Liver (tissue), 9 donors: ENCODE data around the gene SLC17A9. TPM values are rescaled to one million over a fixed set of nuclear protein-coding genes. Genes with fewer than 3 reads are reported as not detected.

Source experiments
- DNase-seq: peaks from one replicate; pipeline ENCODE4 v3.0.0-alpha.2; 2017; ENCODE audit warnings: low spot score
- H3K27ac ChIP-seq, 2 donors: one replicate each; pipeline ENCODE4 v1.7.0; 2013; ENCODE audit warnings: inconsistent platforms in 2 of 2, low read length in 2 of 2, control low read depth in 1 of 2, low read depth in 1 of 2, mild to moderate bottlenecking in 1 of 2
- H3K27me3 ChIP-seq, 4 donors: one replicate each; pipeline versions ENCODE4 v1.6.1 to v1.7.0; 2013; ENCODE audit warnings: low read length in 3 of 4, inconsistent platforms in 1 of 4, mild to moderate bottlenecking in 1 of 4, moderate library complexity in 1 of 4; ENCODE audit not compliant: control insufficient read depth in 4 of 4, insufficient read depth in 4 of 4
- H3K36me3 ChIP-seq, 4 donors: one replicate each; pipeline versions ENCODE4 v1.6.1 to v1.7.0; 2013; ENCODE audit warnings: low read length in 3 of 4, mild to moderate bottlenecking in 3 of 4, low read depth in 1 of 4, moderate library complexity in 1 of 4; ENCODE audit not compliant: control insufficient read depth in 4 of 4, insufficient read depth in 3 of 4
- H3K4me1 ChIP-seq, 4 donors: one replicate each; pipeline versions ENCODE4 v1.6.1 to v1.7.0; 2013; ENCODE audit warnings: low read length in 3 of 4, mild to moderate bottlenecking in 3 of 4, moderate library complexity in 1 of 4; ENCODE audit not compliant: control insufficient read depth in 4 of 4, insufficient read depth in 4 of 4
- H3K4me3 ChIP-seq, 3 donors: one replicate each; pipeline versions ENCODE4 v1.6.1 to v1.7.0; 2013; ENCODE audit warnings: low read length in 3 of 3, control low read depth in 1 of 3, low read depth in 1 of 3, mild to moderate bottlenecking in 1 of 3
- H3K9ac ChIP-seq, 2 donors: one replicate each; pipeline ENCODE4 v1.7.0; 2013; ENCODE audit warnings: low read length in 2 of 2, mild to moderate bottlenecking in 2 of 2, moderate library complexity in 2 of 2, control low read depth in 1 of 2, low read depth in 1 of 2
- H3K9me3 ChIP-seq, 4 donors: one replicate each; pipeline versions ENCODE4 v1.6.1 to v1.7.0; 2013; ENCODE audit warnings: low read length in 3 of 4; ENCODE audit not compliant: control insufficient read depth in 4 of 4
- ATF3 ChIP-seq: IDR thresholded peaks from 2 replicates; pipeline ENCODE4 v1.6.1; 2016; ENCODE audit warnings: antibody characterized with exemption
- CTCF ChIP-seq: fragments of 150-350 bp; IDR thresholded peaks from 2 replicates; pipeline ENCODE4 v1.5.1; 2017; ENCODE audit warnings: improper control_type of control experiment, low read depth, low read length; ENCODE audit not compliant: missing input control
- FOXA1 ChIP-seq: IDR thresholded peaks from 2 replicates; pipeline ENCODE4 v1.6.1; 2016; ENCODE audit warnings: antibody characterized with exemption
- FOXA2 ChIP-seq: IDR thresholded peaks from 2 replicates; pipeline ENCODE4 v1.6.1; 2016; ENCODE audit warnings: antibody characterized with exemption
- GABPA ChIP-seq, 2 donors: IDR thresholded peaks in 1 of 2; conservative IDR thresholded peaks in 1 of 2; 2 replicates each; pipeline ENCODE4 v1.6.1; 2016; ENCODE audit warnings: antibody characterized with exemption in 2 of 2, mild to moderate bottlenecking in 1 of 2, moderate library complexity in 1 of 2
- HNF4A ChIP-seq, 2 donors: conservative IDR thresholded peaks; 2 replicates each; pipeline ENCODE4 v1.6.1; 2016; ENCODE audit warnings: antibody characterized with exemption in 2 of 2, mild to moderate bottlenecking in 2 of 2
- HNF4G ChIP-seq: IDR thresholded peaks from 2 replicates; pipeline ENCODE4 v1.6.1; 2016; ENCODE audit warnings: antibody characterized with exemption
- JUND ChIP-seq, 2 donors: IDR thresholded peaks; 2 replicates each; pipeline ENCODE4 v1.6.1; 2016; ENCODE audit warnings: antibody characterized with exemption in 2 of 2
- MAX ChIP-seq: IDR thresholded peaks from 2 replicates; pipeline ENCODE4 v1.6.1; 2016; ENCODE audit warnings: antibody characterized with exemption
- NR2F2 ChIP-seq: IDR thresholded peaks from 2 replicates; pipeline ENCODE4 v1.6.1; 2016; ENCODE audit warnings: antibody characterized with exemption
- RAD21 ChIP-seq, 2 donors: IDR thresholded peaks; 2 replicates each; pipeline ENCODE4 v1.6.1; 2016; ENCODE audit warnings: antibody characterized with exemption in 2 of 2, mild to moderate bottlenecking in 2 of 2
- REST ChIP-seq: IDR thresholded peaks from 2 replicates; pipeline ENCODE4 v1.6.1; 2016; ENCODE audit warnings: antibody characterized with exemption, mild to moderate bottlenecking
- RXRA ChIP-seq, 2 donors: IDR thresholded peaks; 2 replicates each; pipeline ENCODE4 v1.6.1; 2017 to 2018; ENCODE audit warnings: antibody characterized with exemption in 2 of 2, mild to moderate bottlenecking in 1 of 2
- SP1 ChIP-seq: IDR thresholded peaks from 2 replicates; pipeline ENCODE4 v1.6.1; 2018; ENCODE audit warnings: antibody characterized with exemption, mild to moderate bottlenecking
- TAF1 ChIP-seq: conservative IDR thresholded peaks from 2 replicates; pipeline ENCODE4 v1.6.1; 2016; ENCODE audit warnings: antibody characterized with exemption, mild to moderate bottlenecking
- YY1 ChIP-seq: IDR thresholded peaks from 2 replicates; pipeline ENCODE4 v1.6.1; 2016; ENCODE audit warnings: antibody characterized with exemption, mild to moderate bottlenecking
- ZBTB33 ChIP-seq: IDR thresholded peaks from 2 replicates; pipeline ENCODE4 v1.6.1; 2016; ENCODE audit warnings: antibody characterized with exemption
- WGBS: extraction: QIAGEN DNeasy Blood & Tissue Kit; methylation state at CpG from one replicate; pipeline ENCODE4 v1.1.7; 2013; 5-methylcytosine and 5-hydroxymethylcytosine counted together
- polyA plus RNA-seq, 2 donors: library from polyadenylated mRNA; stranded (reverse) in 1 of 2; unstranded in 1 of 2; fragments of 200-250 nt in 1 of 2; fragments of >200 nt in 1 of 2; fragmentation: Nextera tagmentation in 1 of 2; extraction: Ambion mirVana in 1 of 2; gene quantifications; one replicate each; pipeline versions ENCODE4 v1.2.1 to v1.2.3, GENCODE V29; 2013 to 2015
- total RNA-seq, 2 donors: library from RNA; depleted of rRNA; stranded (reverse); fragments of >200 nt; gene quantifications; one replicate each; pipeline ENCODE4 v1.2.3, GENCODE V29; 2014
- donor health status: healthy.
- donor health status: healthy.
- donor health status: healthy.
- donor health status: healthy.
- donor health status: healthy.

SLC17A9 gene
- total and polyA plus RNA-seq, 4 donors: 16.0 to 138 (median 64.6) TPM

- no peaks in the 10 kb centered on the region for H3K9me3 ChIP-seq
- H3K27ac ChIP-seq: no peak overlapping the region
- H3K27me3 ChIP-seq: no peaks in the 10 kb centered on the region
- TF ChIP-seq HNF4A (conservative IDR thresholded peaks at IDR 0.05) (no peak), ATF3 (no peak), TAF1 (no peak), RAD21 (IDR thresholded peaks at IDR 0.05) (no peak), FOXA1 (no peak), HNF4G (no peak), REST (no peak)
- peaks cover 0 to 8% (median 1%) of the 10 kb centered on the region in 4 donors for H3K4me1 ChIP-seq
- no peak overlapping the region for H3K9ac ChIP-seq
- 90% methylated on average over 32 of the region's 32 CpGs for WGBS
- peaks cover 27 to 75% (median 32%) of the 10 kb centered on the region in 4 donors for H3K36me3 ChIP-seq
- DNase-seq: no peak
- H3K4me3 ChIP-seq: no peak overlapping the region
These were observed 10.5 kb downstream of the SLC17A9 start for GRCh38 chr20:62962891-62963613.

- WGBS: 93% methylated on average over 32 of the region's 32 CpGs
- Histone ChIP-seq H3K4me1 (peaks cover 1 to 11% (median 2%) of the 10 kb centered on the region in 4 donors), H3K27me3 (no peaks in the 10 kb centered on the region), H3K9me3 (no peaks in the 10 kb centered on the region), H3K4me3 (no peak overlapping the region), H3K36me3 (peaks cover 25 to 70% (median 29%) of the 10 kb centered on the region in 4 donors), H3K9ac (no peak overlapping the region), H3K27ac (no peak overlapping the region)
- no peak for DNase-seq
- no peak for TF ChIP-seq HNF4G
- no peak for TF ChIP-seq SP1
- no peak for TF ChIP-seq RAD21 (IDR thresholded peaks at IDR 0.05)
- no peak for TF ChIP-seq YY1
These were observed 11.3 kb downstream of the SLC17A9 start for GRCh38 chr20:62963614-62964397.

- no peaks in the 10 kb centered on the region for H3K27me3 ChIP-seq
- no peaks in the 10 kb centered on the region for H3K9me3 ChIP-seq
- no peak overlapping the region for H3K27ac ChIP-seq
- H3K4me3 ChIP-seq: no peak overlapping the region
- peaks cover 25 to 62% (median 28%) of the 10 kb centered on the region in 4 donors for H3K36me3 ChIP-seq
- 84% methylated on average over 20 of the region's 20 CpGs for WGBS
- DNase-seq: no peak
- no peak overlapping the region for H3K9ac ChIP-seq
- H3K4me1 ChIP-seq: peaks cover 2 to 11% (median 6%) of the 10 kb centered on the region in 4 donors
- no peak for TF ChIP-seq JUND (IDR thresholded peaks at IDR 0.05)
- TF ChIP-seq GABPA (IDR thresholded peaks at IDR 0.05 in 1 of 2, conservative IDR thresholded peaks at IDR 0.05 in 1 of 2): no peak
- TF ChIP-seq FOXA1: no peak
- no peak for TF ChIP-seq ZBTB33
- no peak for TF ChIP-seq RXRA (IDR thresholded peaks at IDR 0.05)
- TF ChIP-seq CTCF: no peak
- TF ChIP-seq HNF4G: no peak
- no peak for TF ChIP-seq HNF4A (conservative IDR thresholded peaks at IDR 0.05)
- no peak for TF ChIP-seq MAX
- no peak for TF ChIP-seq SP1
- no peak for TF ChIP-seq FOXA2
- TF ChIP-seq NR2F2: no peak
- no peak for TF ChIP-seq TAF1
These were observed 12.2 kb downstream of the SLC17A9 start for GRCh38 chr20:62964700-62965099.
